HEK293 (cell line): Measurements from ENCODE around the gene AP2A1.

Source experiments
- CTCF ChIA-PET: fragments of 350-600 bp; formaldehyde crosslinking; extraction: SDS; loops from one replicate; lab custom pipeline; 2021; ENCODE audit warnings: antibody characterized with exemption; lab: Yijun Ruan, JAX
- POLR2A ChIA-PET: fragments of 300-600 bp; formaldehyde crosslinking; extraction: SDS; loops from one replicate; lab custom pipeline; 2020; ENCODE audit warnings: antibody characterized with exemption, inconsistent platforms; lab: Yijun Ruan, JAX
- H3K27ac ChIP-seq: fragments of 200-500 bp; sonication (Bioruptor generic); 2 replicates; pipeline ENCODE4 v1.5.1; 2014; ENCODE audit warnings: low read depth, low read length, control low read depth, inconsistent platforms; ENCODE audit errors: extremely low read depth
- H3K36me3 ChIP-seq, 2 experiments: fragments of 200-500 bp in 1 of 2; sonication (Bioruptor generic) in 1 of 2; 1 replicate in 1 of 2; 2 replicates in 1 of 2; pipeline ENCODE4 v1.5.1; 2014 to 2017; ENCODE audit warnings: inconsistent platforms in 2 of 2, low read length in 2 of 2; ENCODE audit not compliant: control insufficient read depth in 2 of 2, insufficient read depth in 1 of 2
- H3K4me1 ChIP-seq: fragments of 200-500 bp; sonication (Bioruptor generic); 2 replicates; pipeline ENCODE4 v1.5.1; 2014; ENCODE audit warnings: mild to moderate bottlenecking, low read length, inconsistent platforms; ENCODE audit not compliant: control insufficient read depth, insufficient read depth
- H3K4me3 ChIP-seq: 2 replicates; pipeline ENCODE4 v1.5.1; 2011; ENCODE audit warnings: low read depth, mild to moderate bottlenecking, control low read depth, low read length, moderate library complexity
- H3K9me3 ChIP-seq: fragments of 200-500 bp; sonication (Bioruptor generic); 2 replicates; pipeline ENCODE4 v1.5.1; 2014; ENCODE audit warnings: low read depth, low read length, inconsistent platforms; ENCODE audit not compliant: control insufficient read depth, insufficient read depth
- KLF8 ChIP-seq: fragments of 450-650 bp; formaldehyde crosslinking; IDR thresholded peaks from 2 replicates; pipeline ENCODE4 v1.5.1; 2016; ENCODE audit warnings: missing biosample characterization, missing genetic modification characterization
- KLF9 ChIP-seq: fragments of 450-650 bp; formaldehyde crosslinking; IDR thresholded peaks from 2 replicates; pipeline ENCODE4 v1.5.1; 2016; ENCODE audit warnings: missing biosample characterization, missing genetic modification characterization, low read depth
- PRDM1 ChIP-seq: fragments of 450-650 bp; formaldehyde crosslinking; IDR thresholded peaks from 2 replicates; pipeline ENCODE4; 2016; ENCODE audit warnings: missing biosample characterization, missing genetic modification characterization
- RBAK ChIP-seq: fragments of 450-650 bp; formaldehyde crosslinking; IDR thresholded peaks from 2 replicates; pipeline ENCODE4 v1.5.1; 2016; ENCODE audit warnings: missing biosample characterization, missing genetic modification characterization
- SALL2 ChIP-seq: fragments of 450-650 bp; formaldehyde crosslinking; IDR thresholded peaks from 2 replicates; pipeline ENCODE4 v1.5.0; 2017; ENCODE audit warnings: missing biosample characterization, mild to moderate bottlenecking, missing genetic modification characterization, borderline replicate concordance
- SP3 ChIP-seq: fragments of 450-650 bp; formaldehyde crosslinking; IDR thresholded peaks from 2 replicates; pipeline ENCODE4 v1.5.1; 2016; ENCODE audit warnings: missing biosample characterization, missing genetic modification characterization
- ZBTB1 ChIP-seq: fragments of 450-650 bp; formaldehyde crosslinking; IDR thresholded peaks from 2 replicates; pipeline ENCODE4 v1.5.1; 2016; ENCODE audit warnings: missing biosample characterization, missing genetic modification characterization
- ZBTB11 ChIP-seq: fragments of 450-650 bp; formaldehyde crosslinking; conservative IDR thresholded peaks from 2 replicates; pipeline ENCODE4 v1.5.1; 2016; ENCODE audit warnings: low read depth, missing biosample characterization, missing genetic modification characterization
- ZNF157 ChIP-seq: fragments of 450-650 bp; formaldehyde crosslinking; IDR thresholded peaks from 2 replicates; pipeline ENCODE4 v1.5.1; 2016; ENCODE audit warnings: missing biosample characterization, missing genetic modification characterization
- ZNF174 ChIP-seq: fragments of 450-650 bp; formaldehyde crosslinking; IDR thresholded peaks from 2 replicates; pipeline ENCODE4 v1.5.0; 2017; ENCODE audit warnings: missing biosample characterization, mild to moderate bottlenecking, missing genetic modification characterization
- ZNF19 ChIP-seq: fragments of 450-650 bp; formaldehyde crosslinking; IDR thresholded peaks from 2 replicates; pipeline ENCODE4; 2016; ENCODE audit warnings: missing biosample characterization, missing genetic modification characterization, low read depth
- ZNF354C ChIP-seq: fragments of 450-650 bp; formaldehyde crosslinking; IDR thresholded peaks from 2 replicates; pipeline ENCODE4 v1.5.1; 2016; ENCODE audit warnings: missing biosample characterization, missing genetic modification characterization, low read depth, borderline replicate concordance
- ZNF48 ChIP-seq: fragments of 450-650 bp; formaldehyde crosslinking; IDR thresholded peaks from 2 replicates; pipeline ENCODE4 v1.5.1; 2016; ENCODE audit warnings: missing biosample characterization, missing genetic modification characterization
- ZNF560 ChIP-seq: fragments of 450-650 bp; formaldehyde crosslinking; IDR thresholded peaks from 2 replicates; pipeline ENCODE4 v1.5.1; 2017; ENCODE audit warnings: missing biosample characterization, missing genetic modification characterization, borderline replicate concordance
- ZNF654 ChIP-seq: fragments of 450-650 bp; formaldehyde crosslinking; IDR thresholded peaks from 2 replicates; pipeline ENCODE4 v1.5.1; 2016; ENCODE audit warnings: low read depth, missing biosample characterization, missing genetic modification characterization
- ZNF791 ChIP-seq: fragments of 450-650 bp; formaldehyde crosslinking; IDR thresholded peaks from 2 replicates; pipeline ENCODE4 v1.5.1; 2016; ENCODE audit warnings: missing biosample characterization, missing genetic modification characterization
- ZNF830 ChIP-seq: fragments of 450-650 bp; IDR thresholded peaks from 2 replicates; pipeline ENCODE4 v1.5.0; 2018; ENCODE audit warnings: missing biosample characterization, missing genetic modification characterization, low read depth, mild to moderate bottlenecking, moderate library complexity
- ZNF837 ChIP-seq: fragments of 450-650 bp; formaldehyde crosslinking; IDR thresholded peaks from 2 replicates; pipeline ENCODE4 v1.5.1; 2016; ENCODE audit warnings: missing biosample characterization, missing genetic modification characterization
- TF ChIP-seq, protein P1 (sequence below): fragments of 450-650 bp; IDR thresholded peaks from 2 replicates; pipeline ENCODE4 v1.5.1; 2018; ENCODE audit warnings: missing biosample characterization, missing genetic modification characterization

Gene AP2A1

GRCh38 chr19:49727217-49728030 lies 39.4 kb upstream of the AP2A1 start:
- Histone ChIP-seq H3K9me3 (no peaks in the 10 kb centered on the region), H3K4me3 (no peak overlapping the region), H3K36me3 (no peaks in the 10 kb centered on the region; a peak in 1 of 3 replicates), H3K4me1 (no peaks in the 10 kb centered on the region), H3K27ac (no peak overlapping the region)
- ChIA-PET CTCF (interaction anchor here (0.6 to 2.6 kb wide), 3 partner anchors 10 to 137 kb away, joined by 3 to 15 read pairs (median 3); no protein-coding TSS in a partner anchor), POLR2A (no interaction called here)
- no peak for TF ChIP-seq SP3 (tag by site-specific recombination)

DNA sequence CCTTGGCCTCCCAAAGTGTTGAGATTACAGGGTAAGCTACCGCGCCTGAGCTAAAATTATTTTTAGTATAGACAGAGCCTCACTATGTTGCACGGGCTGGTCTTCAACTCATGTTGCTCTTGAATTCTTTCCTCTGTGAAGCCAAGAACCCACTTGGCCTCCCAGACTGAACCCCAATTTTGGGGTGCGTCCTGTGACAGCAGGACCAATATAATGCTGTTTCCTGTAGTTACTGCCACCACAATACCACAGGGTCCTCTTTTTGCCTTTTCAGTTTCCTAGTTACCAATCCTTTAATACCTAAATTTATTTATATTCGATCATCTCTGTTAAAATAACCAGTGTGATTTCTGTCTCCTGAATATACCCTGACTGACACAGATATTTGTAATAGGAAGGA lies 36.6 kb upstream of the AP2A1 start:
- Histone ChIP-seq H3K4me1 (no peaks in the 10 kb centered on the region), H3K27ac (no peak overlapping the region), H3K4me3 (no peak overlapping the region), H3K36me3 (no peaks in the 10 kb centered on the region; a peak in 1 of 3 replicates), H3K9me3 (no peaks in the 10 kb centered on the region)
- no peak for TF ChIP-seq ZNF837 (tag by site-specific recombination)
- TF ChIP-seq RBAK (tag by site-specific recombination) = no peak
- TF ChIP-seq, protein P1, sequence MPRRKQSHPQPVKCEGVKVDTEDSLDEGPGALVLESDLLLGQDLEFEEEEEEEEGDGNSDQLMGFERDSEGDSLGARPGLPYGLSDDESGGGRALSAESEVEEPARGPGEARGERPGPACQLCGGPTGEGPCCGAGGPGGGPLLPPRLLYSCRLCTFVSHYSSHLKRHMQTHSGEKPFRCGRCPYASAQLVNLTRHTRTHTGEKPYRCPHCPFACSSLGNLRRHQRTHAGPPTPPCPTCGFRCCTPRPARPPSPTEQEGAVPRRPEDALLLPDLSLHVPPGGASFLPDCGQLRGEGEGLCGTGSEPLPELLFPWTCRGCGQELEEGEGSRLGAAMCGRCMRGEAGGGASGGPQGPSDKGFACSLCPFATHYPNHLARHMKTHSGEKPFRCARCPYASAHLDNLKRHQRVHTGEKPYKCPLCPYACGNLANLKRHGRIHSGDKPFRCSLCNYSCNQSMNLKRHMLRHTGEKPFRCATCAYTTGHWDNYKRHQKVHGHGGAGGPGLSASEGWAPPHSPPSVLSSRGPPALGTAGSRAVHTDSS (tag by site-specific recombination) = no peak
- no peak for TF ChIP-seq ZNF354C (tag by site-specific recombination)
- TF ChIP-seq ZNF19 (tag by site-specific recombination) = no peak
- TF ChIP-seq ZBTB1 = no peak
- no peak for TF ChIP-seq ZNF48 (tag by site-specific recombination)
- TF ChIP-seq KLF9 (tag by site-specific recombination) = no peak
- TF ChIP-seq ZNF174 (tag by site-specific recombination) = no peak
- TF ChIP-seq ZNF791 (tag by site-specific recombination) = no peak
- TF ChIP-seq ZNF830 (tag by site-specific recombination) = no peak
- no peak for TF ChIP-seq ZNF560
- TF ChIP-seq SALL2 (tag by site-specific recombination) = no peak
- no peak for TF ChIP-seq ZNF157
- TF ChIP-seq KLF8 (tag by site-specific recombination) = no peak
- no peak for TF ChIP-seq ZNF654 (tag by site-specific recombination)
- no peak for TF ChIP-seq PRDM1 (tag by site-specific recombination)
- no peak for TF ChIP-seq ZBTB11
- POLR2A ChIA-PET = interaction anchor here (0.5 kb wide), 1 partner anchor 778 kb away, joined by 5 read pairs; no protein-coding TSS in a partner anchor
- CTCF ChIA-PET = interaction anchor here (1.6 kb wide), 1 partner anchor 13 kb away, joined by 10 read pairs; no protein-coding TSS in a partner anchor
